RWPE1 (cell line): ENCODE measurements around the gene ABCB9.

Experiments used
- CTCF ChIA-PET: fragments of 350-600 bp; sonication (Branson Sonifier 250); formaldehyde crosslinking; extraction: SDS; loops from one replicate; lab custom pipeline; 2021; lab: Yijun Ruan, JAX
- POLR2A ChIA-PET: fragments of 400-600 bp; formaldehyde crosslinking; extraction: SDS; loops from one replicate; lab custom pipeline; 2020; ENCODE audit warnings: antibody characterized with exemption; ENCODE audit not compliant: low non-redundant PET; lab: Yijun Ruan, JAX
- DNase-seq: peaks from one replicate; pipeline ENCODE4 v3.0.0; 2012; ENCODE audit warnings: low spot score
- H3K27ac ChIP-seq: fragments of 450-650 bp; 2 replicates; pipeline ENCODE4 v1.5.1; 2017
- CTCF ChIP-seq: fragments of 450-650 bp; conservative IDR thresholded peaks from 2 replicates; pipeline ENCODE4 v1.5.1; 2017; ENCODE audit warnings: low read depth, mild to moderate bottlenecking

Gene ABCB9

DNA sequence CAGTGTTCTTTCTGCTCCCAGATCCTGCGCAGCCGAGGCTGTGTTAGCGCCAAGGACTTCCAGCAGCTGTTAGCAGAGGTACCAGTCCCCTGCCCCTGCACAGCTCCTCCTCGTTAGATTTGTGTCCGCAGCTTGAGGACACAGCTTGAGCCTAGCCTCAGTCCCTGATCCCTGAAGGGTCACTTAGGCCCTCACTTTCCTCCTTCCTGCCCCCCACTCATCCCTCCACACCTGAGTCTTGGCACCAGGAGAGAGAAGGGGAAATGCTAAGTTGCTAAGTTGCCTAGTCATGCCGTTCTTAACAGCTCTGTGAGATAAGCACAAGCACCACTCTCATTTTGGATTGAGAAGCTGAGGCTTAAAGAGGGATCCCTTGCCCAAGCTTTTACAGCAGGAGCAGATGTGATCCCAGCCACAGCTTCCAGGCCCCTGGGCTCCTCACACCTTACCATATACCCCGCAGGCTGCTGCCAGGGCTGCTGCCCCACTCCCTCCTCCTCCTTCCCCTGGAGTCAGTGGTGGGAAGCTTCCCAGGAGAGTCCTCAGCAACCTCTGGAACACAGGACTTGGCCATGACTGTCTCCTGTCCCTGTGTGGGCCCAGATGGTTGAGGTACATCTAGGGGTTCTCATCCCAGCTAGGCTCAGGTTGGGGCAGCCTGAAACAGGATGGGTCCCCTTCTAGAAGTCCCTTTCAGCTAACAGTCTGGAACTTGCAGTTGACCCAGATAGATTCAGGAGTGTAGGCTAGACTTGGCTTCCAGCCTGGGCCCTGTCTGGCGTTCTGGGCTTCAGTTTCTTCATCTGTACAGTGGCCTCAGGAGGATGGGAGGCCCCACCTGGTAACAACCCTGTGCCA is 9.8 kb upstream of the ABCB9 start:
- CTCF ChIA-PET, result interaction anchor here (1.1 kb wide), 1 partner anchor 23 kb away, joined by 3 read pairs; no protein-coding TSS in a partner anchor
- POLR2A ChIA-PET, result interaction anchor here (0.5 to 1.6 kb wide), 4 partner anchors 8 to 257 kb away, joined by 3 to 7 read pairs (median 4); partner anchors contain the start of gene MTRFR
- H3K27ac ChIP-seq, result peak overlapping the region; percentile 97
- TF ChIP-seq CTCF, result no peak
- DNase-seq, result no peak

DNA sequence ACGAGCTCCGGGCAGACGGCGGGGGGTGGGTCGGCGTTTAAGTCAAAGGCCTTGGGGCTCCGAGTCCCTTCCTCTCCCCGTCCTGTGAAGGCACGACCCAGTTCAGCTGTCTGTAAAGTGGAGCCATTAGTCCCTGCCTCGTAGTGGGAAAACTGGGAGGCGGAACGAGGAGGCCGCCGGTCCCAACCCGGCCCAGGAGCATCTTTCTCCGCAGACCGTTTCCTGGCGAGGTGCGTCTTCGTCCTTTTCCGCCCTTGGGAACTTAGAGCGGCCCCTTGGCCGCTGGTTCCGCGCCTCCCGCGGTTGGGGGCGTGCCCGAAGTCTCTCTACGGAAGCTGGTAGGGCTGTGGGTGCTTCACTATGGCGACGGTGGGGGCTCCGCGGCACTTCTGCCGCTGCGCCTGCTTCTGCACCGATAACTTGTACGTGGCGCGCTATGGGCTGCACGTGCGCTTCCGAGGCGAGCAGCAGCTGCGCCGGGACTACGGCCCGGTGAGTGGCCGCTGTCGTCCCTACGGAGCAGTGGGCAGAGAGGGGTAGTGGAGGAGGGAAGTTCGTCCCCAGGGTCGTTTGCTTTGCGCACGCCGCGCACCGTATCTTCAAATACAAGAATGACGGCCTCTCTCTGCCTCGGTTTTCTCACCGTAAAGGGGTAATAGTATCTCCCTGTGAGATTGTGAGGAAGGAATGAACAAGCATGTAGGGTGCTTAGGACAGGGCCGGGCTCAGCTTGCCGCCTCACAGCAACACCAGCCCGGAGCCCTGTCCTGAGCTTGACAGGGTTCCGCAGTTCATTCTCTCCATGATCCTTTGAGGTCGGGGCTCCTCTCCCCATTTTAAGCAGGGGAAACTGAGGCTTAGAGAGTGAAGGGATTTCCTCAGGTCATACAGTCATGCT is 8.9 kb upstream of the ABCB9 start, which contains the start of gene OGFOD2:
TSS of gene OGFOD2 (plus strand) at position 353 of the 898 bp plus-strand sequence. CDS start at position 361, 8 bp downstream.
- peak; percentile 90 for DNase-seq
- H3K27ac ChIP-seq, result peak within 1 kb of the TSS; percentile 97
- no peak for TF ChIP-seq CTCF

GRCh38 chr12:122974274-122974891 is 8.1 kb upstream of the ABCB9 start:
- POLR2A ChIA-PET, result interaction anchor here (0.6 kb wide), 1 partner anchor 731 kb away, joined by 6 read pairs; no protein-coding TSS in a partner anchor
- peak overlapping the region; percentile 97 for H3K27ac ChIP-seq

More for the DNA sequence above, 8.9 kb upstream of the ABCB9 start, which contains the start of gene OGFOD2:
- ChIA-PET POLR2A (interaction anchor here (0.5 to 1.6 kb wide), 5 partner anchors 9 to 730 kb away, joined by 3 to 6 read pairs (median 3); no protein-coding TSS in a partner anchor), CTCF (interaction anchor here (0.5 to 1.1 kb wide), 3 partner anchors 23 to 181 kb away, joined by 3 read pairs; no protein-coding TSS in a partner anchor)

DNA sequence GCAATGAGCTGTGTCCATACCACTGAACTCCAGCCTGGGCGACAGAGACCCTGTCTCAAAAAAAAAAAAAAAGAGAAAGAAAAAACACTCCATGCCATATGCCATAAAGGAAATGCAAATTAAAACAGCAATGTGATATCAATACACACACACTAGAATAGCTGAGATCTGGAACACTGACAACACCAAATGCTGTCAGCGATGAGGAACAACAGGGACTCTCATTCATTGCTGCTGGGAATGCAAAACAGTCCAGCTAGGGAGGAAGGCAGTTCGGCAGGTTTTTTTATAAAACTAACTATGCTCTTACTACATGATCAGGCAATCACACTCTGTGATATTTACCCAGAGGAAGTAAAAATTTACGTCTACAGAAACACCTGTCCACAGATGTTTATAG is 3.4 kb upstream of the ABCB9 start:
- no peak for DNase-seq
- H3K27ac ChIP-seq, result no peak overlapping the region
- POLR2A ChIA-PET, result interaction anchor here (0.7 kb wide), 1 partner anchor 263 kb away, joined by 5 read pairs; no protein-coding TSS in a partner anchor
- CTCF ChIA-PET, result interaction anchor here (1.0 kb wide), 1 partner anchor 11 kb away, joined by 3 read pairs; the partner anchor contains the start of gene ARL6IP4
- no peak for TF ChIP-seq CTCF

More at GRCh38 chr12:122974274-122974891, 8.1 kb upstream of the ABCB9 start:
- CTCF ChIA-PET, result interaction anchor here (0.5 to 0.6 kb wide), 3 partner anchors 18 to 279 kb away, joined by 3 to 4 read pairs (median 3); no protein-coding TSS in a partner anchor
- no peak for TF ChIP-seq CTCF
- DNase-seq, result peak; percentile 95

- no peak for TF ChIP-seq CTCF
- POLR2A ChIA-PET, result interaction anchor here (0.6 kb wide), 1 partner anchor 264 kb away, joined by 10 read pairs; no protein-coding TSS in a partner anchor
- no peak overlapping the region for H3K27ac ChIP-seq
- DNase-seq, result no peak
- CTCF ChIA-PET, result no interaction called here
These were observed 1.8 kb upstream of the ABCB9 start for GRCh38 chr12:122968104-122968503.
